SK-N-MC (cell line): Measurements from ENCODE around the gene PTPRN2.
"Not testable (repeated sequence)": the region's sequence is repeated elsewhere in the genome, so short reads cannot be mapped to it uniquely, and the experiment has no call there.

Experiments used
- DNase-seq: peaks from one replicate; pipeline ENCODE4 v3.0.0-alpha.2; 2011; ENCODE audit warnings: low read depth, low spot score
- H3K27ac ChIP-seq: fragments of 200-600 bp; sonication (generic); 2 replicates; pipeline ENCODE4 v1.5.1; 2016; ENCODE audit warnings: mixed run types
- H3K36me3 ChIP-seq: fragments of 200-600 bp; sonication (generic); 2 replicates; pipeline ENCODE4 v1.6.1; 2017; ENCODE audit warnings: antibody characterized with exemption, low read length, mixed read lengths; ENCODE audit not compliant: insufficient read depth
- H3K4me3 ChIP-seq: fragments of 200-600 bp; sonication (generic); 2 replicates; pipeline ENCODE4 v1.5.1; 2016
- H3K9ac ChIP-seq: fragments of 200-600 bp; sonication (generic); 2 replicates; pipeline ENCODE4 v1.8.0; 2017; ENCODE audit warnings: mixed run types, mixed read lengths; ENCODE audit not compliant: insufficient read length
- H3K9me3 ChIP-seq: fragments of 200-600 bp; sonication (generic); 2 replicates; pipeline ENCODE4 v1.6.1; 2017; ENCODE audit warnings: low read depth, mild to moderate bottlenecking, antibody characterized with exemption, low read length, moderate library complexity, mixed read lengths
- EZH2 ChIP-seq: fragments of 200-600 bp; sonication (generic); IDR thresholded peaks from one replicate; pipeline ENCODE4 v1.6.1; 2017; ENCODE audit warnings: antibody characterized with exemption
- FOXP2 ChIP-seq: optimal IDR thresholded peaks from 2 replicates; pipeline ENCODE3; 2011; ENCODE audit warnings: mild to moderate bottlenecking, moderate library complexity; ENCODE audit not compliant: insufficient read depth; ENCODE audit errors: extremely low read length, control extremely low read depth
- POLR2AphosphoS5 ChIP-seq: IDR thresholded peaks from 2 replicates; pipeline ENCODE4 v1.6.1; 2012; ENCODE audit warnings: mild to moderate bottlenecking, low read depth, low read length, borderline replicate concordance

The PTPRN2 gene

DNA sequence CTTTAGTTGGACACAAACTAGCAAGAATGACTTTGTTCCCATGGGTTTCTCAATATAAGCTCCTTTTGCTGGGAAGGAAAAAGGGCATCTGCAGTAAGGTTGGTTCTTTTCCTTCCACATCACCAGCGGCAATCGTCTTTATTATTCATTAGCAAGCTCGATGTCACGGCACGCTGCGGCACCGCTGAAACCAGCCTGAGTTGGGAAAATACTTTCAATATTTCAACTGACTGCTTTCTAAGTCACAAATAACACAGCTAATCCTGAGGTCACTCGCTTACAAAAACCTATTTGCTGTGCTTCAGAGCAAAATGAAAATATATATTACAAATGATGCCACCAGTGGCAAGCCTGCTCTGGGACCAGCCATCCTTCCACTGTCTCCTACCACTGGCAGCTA is 665.0 kb downstream of the PTPRN2 start:
- no peak overlapping the region for H3K9ac ChIP-seq
- H3K9me3 ChIP-seq = no peaks in the 10 kb centered on the region
- H3K36me3 ChIP-seq = no peaks in the 10 kb centered on the region
- H3K4me3 ChIP-seq = no peak overlapping the region
- no peak for DNase-seq
- H3K27ac ChIP-seq = no peak overlapping the region
- TF ChIP-seq EZH2 = no peak
- no peak for TF ChIP-seq FOXP2
- TF ChIP-seq POLR2AphosphoS5 = no peak

DNA sequence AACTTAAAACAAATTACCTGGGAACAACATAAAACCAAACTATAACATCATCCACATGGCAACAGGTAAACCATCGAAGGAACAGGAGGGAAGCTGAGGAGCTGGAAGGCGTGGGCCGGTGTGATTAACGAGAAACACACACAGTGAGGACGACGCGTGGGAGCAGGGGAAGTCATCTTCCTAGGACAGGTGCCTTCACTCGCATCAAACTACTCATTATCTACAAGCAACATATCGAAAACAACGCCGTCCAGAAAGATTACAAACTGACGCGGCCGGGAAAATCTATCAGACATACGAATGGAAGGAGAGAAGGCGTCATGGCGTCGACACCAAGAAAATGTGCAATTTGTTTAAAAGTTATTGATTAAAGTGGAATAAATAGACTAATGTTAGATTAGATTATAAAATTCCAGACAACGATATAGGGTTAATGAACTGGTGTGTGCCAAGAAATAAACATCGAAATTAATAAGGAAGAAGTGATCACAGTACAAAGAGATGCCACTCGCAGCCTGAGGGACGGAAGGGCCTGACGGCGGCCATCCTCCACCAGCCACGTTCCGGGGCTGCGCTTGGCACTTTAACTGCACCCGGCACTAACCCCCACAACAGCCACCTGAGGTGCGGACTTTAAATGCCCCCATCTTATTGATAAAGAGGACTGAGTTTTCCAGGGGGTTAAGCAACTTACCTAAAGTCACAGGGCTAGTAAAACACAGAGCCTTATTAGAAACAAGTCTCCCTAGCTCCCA is 669.1 kb downstream of the PTPRN2 start:
- no peak overlapping the region for H3K27ac ChIP-seq
- H3K9me3 ChIP-seq = no peaks in the 10 kb centered on the region
- H3K36me3 ChIP-seq = no peaks in the 10 kb centered on the region
- no peak for DNase-seq
- H3K9ac ChIP-seq = no peak overlapping the region
- H3K4me3 ChIP-seq = no peak overlapping the region
- TF ChIP-seq POLR2AphosphoS5 = no peak
- TF ChIP-seq FOXP2 = no peak
- no peak for TF ChIP-seq EZH2

DNA sequence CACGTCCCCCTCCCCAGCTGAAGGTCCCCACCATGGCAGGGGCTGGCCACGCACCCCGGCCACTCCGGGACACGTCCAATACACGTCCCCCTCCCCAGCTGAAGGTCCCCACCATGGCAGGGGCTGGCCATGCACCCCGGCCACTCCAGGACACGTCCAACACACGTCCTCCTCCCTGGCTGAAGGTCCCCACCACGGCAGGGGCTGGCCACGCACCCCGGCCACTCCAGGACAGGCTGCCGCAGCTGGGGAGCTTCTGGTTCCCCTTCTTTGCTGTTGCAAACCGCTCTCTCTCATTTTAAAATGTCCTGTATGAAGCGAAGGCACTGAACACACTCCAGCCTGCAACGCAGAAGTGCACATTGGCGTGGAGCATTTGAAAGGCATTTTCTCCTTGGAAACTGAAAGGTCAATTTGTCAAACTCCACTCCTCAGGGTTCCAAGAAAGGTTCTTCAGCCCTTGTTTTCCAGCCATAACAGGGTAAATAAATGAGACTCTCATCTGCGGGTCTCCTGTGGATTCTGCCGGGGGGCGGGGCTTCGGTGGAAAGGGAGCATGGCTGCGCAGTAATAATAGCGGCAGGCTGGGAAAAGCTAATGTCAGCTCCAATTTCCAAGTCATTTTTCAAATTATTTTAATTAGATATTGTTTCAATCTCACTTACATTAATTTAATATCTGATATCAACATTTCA is 670.5 kb downstream of the PTPRN2 start:
- TF ChIP-seq EZH2 (no peak), POLR2AphosphoS5 (no peak), FOXP2 (no peak)
- Histone ChIP-seq H3K27ac (no peak overlapping the region), H3K4me3 (no peak overlapping the region), H3K9me3 (no peaks in the 10 kb centered on the region), H3K9ac (no peak overlapping the region), H3K36me3 (no peaks in the 10 kb centered on the region)
- DNase-seq = no peak

DNA sequence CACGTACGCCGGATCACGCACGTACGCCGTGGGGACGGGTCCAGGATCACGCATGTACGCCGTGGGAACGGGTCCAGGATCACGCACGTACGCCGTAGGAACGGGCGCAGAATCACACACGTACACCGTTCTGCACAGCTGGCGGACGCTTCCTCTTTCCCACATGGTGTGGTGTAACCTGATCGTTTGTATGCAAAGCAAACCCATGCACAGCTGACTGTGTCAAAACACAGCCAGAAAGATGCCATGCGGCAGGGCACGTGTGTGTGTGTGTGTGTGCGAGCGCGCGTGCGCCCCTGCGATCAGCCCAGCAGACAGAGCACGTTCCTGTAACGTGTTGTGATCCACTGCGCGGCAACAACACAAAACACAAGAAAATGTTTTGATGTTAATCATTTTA is 677.2 kb downstream of the PTPRN2 start:
- Histone ChIP-seq H3K36me3 (no peaks in the 10 kb centered on the region), H3K4me3 (no peak overlapping the region), H3K9me3 (no peaks in the 10 kb centered on the region), H3K27ac (no peak overlapping the region), H3K9ac (no peak overlapping the region)
- TF ChIP-seq EZH2 (no peak), FOXP2 (no peak), POLR2AphosphoS5 (no peak)
- no peak for DNase-seq

DNA sequence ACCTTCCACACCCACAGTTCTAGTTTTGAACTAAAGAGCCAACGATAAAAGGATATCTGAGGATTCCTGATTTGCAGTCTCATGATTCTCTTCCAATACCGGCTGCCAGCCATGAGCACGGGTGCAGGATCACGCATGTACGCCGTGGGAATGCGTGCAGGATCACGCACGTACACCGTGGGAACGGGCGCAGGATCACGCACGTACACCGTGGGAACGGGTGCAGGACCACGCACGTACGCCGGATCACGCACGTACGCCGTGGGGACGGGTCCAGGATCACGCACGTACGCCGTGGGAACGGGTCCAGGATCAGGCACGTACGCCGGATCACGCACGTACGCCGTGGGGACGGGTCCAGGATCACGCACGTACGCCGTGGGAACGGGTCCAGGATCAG is 677.6 kb downstream of the PTPRN2 start:
- not testable (repeated sequence) for DNase-seq

DNA sequence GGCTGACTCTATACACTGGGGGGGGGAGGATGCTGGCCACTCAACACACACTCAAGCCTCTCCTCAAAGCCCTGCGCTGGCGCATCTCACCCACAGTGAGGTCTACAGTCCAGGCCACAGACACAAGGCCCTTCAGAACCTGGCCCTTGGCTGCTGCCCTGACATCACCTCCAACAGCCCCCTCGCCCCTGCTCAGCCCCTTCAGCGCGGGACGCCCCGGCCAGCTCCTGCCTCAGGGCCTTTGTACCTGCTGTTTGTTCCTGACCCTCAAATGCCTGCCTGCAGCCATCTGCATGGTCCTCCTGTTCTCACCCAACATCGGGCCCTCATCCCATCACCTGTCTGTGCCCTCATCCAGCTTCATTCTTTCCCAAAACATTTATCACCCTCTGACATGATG is 678.3 kb downstream of the PTPRN2 start:
- Histone ChIP-seq H3K4me3 (no peak overlapping the region), H3K9me3 (no peaks in the 10 kb centered on the region), H3K36me3 (no peaks in the 10 kb centered on the region), H3K27ac (no peak overlapping the region), H3K9ac (no peak overlapping the region)
- no peak for DNase-seq
- TF ChIP-seq FOXP2 = no peak
- no peak for TF ChIP-seq EZH2
- no peak for TF ChIP-seq POLR2AphosphoS5

More for the DNA sequence above, 677.6 kb downstream of the PTPRN2 start:
- not testable (repeated sequence) for H3K36me3 ChIP-seq, H3K4me3 ChIP-seq, H3K27ac ChIP-seq, H3K9ac ChIP-seq, H3K9me3 ChIP-seq

DNA sequence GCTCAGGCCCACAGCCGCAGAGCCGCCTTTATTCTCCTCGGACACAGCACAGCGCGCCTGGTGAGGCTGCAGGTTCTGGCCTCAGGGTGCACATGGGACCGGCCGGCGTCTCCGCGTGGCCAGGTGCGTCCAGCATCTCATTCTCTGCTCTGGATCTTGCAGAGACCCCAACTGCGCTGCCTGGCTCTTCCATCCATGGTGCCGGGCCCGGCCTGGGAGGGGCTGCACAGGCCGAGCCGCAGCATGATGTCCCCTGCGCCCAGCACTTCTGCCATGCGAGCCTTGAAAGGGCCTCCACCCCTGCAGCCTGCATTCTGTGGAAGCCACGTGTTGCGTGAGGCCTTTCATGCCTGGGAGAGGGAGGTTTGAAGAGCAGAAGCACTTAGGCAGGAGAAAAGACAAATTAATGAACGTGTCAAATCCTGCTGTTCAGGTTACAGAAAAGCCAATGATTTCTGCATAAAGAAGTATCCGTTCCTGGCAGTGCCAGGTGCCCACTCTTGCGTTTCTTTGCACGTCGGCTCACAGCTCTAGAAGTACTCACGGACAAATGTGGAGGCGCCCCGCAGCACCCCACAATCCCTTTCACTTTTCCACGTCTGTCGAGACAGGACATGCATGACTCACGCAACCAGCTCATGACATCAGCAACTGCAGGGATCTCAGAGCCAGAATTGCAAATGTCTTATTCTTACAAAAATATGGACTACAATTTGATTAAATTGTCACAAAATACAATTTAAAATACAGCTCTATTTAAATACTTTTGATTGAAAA is 679.4 kb downstream of the PTPRN2 start:
- Histone ChIP-seq H3K4me3 (no peak overlapping the region), H3K27ac (no peak overlapping the region), H3K9me3 (no peaks in the 10 kb centered on the region), H3K9ac (no peak overlapping the region), H3K36me3 (no peaks in the 10 kb centered on the region)
- no peak for DNase-seq
- TF ChIP-seq EZH2 = no peak
- TF ChIP-seq FOXP2 = no peak
- no peak for TF ChIP-seq POLR2AphosphoS5

DNA sequence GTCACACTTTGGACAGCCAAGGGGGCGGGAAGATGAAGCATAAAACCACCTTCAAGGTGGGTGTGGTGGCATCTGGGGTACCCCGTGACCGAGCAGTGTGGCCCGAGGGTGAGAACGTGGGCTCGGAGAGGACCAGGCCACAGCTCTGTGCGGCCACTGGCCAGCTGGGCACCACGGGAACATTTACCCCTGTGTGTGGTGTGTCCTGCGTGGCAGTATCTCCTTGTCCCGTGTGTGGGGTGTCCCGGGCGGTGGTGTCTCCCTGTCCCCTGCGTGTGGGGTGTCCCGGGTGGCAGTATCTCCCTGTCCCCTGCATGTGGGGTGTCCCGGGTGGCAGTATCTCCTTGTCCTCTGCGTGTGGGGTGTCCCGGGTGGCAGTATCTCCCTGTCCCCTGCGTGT is 680.5 kb downstream of the PTPRN2 start:
- DNase-seq = no peak
- no peak overlapping the region for H3K4me3 ChIP-seq
- no peak overlapping the region for H3K27ac ChIP-seq
- H3K9me3 ChIP-seq = no peaks in the 10 kb centered on the region
- H3K36me3 ChIP-seq = no peaks in the 10 kb centered on the region
- H3K9ac ChIP-seq = no peak overlapping the region
- TF ChIP-seq POLR2AphosphoS5 (no peak), FOXP2 (no peak), EZH2 (no peak)

DNA sequence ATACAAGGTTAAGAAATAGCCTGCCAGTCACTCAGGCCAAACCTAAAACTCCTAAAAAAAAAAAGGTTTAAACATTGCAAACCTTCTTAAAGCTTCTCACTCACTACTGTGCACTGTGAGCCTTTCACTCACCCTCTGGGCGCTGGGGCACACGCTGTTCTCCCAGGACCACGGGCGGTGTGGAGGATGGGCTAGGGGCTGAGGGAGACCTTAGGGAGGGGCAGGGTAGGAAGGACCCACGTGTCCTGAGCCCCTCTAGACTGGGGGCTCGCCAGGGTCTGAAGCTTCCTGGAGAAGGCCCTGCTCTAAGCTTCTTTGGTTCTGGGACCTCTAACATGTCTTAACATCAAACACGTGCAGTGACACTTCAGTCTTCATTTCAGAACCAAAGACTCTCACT is 681.0 kb downstream of the PTPRN2 start:
- no peak for TF ChIP-seq POLR2AphosphoS5
- no peak for TF ChIP-seq FOXP2
- TF ChIP-seq EZH2 = no peak
- no peak overlapping the region for H3K9ac ChIP-seq
- DNase-seq = no peak

More for the DNA sequence above, 681.0 kb downstream of the PTPRN2 start:
- no peak overlapping the region for H3K4me3 ChIP-seq
- H3K27ac ChIP-seq = no peak overlapping the region
- no peaks in the 10 kb centered on the region for H3K36me3 ChIP-seq
- H3K9me3 ChIP-seq = no peaks in the 10 kb centered on the region
